A673 (cell line): ENCODE measurements around the gene DIDO1. TPM values are rescaled to one million over a fixed set of nuclear protein-coding genes. Genes with fewer than 3 reads are reported as not detected.
"Not testable (repeated sequence)": the region's sequence is repeated elsewhere in the genome, so short reads cannot be mapped to it uniquely, and the experiment has no call there.

Source experiments
- BruUV-seq: library from RNA; stranded (reverse); fragments of 400-500 nt; replicated peaks from 2 replicates; lab custom pipeline; 2021; lab: Mats Ljungman, UMichigan
- CTCF ChIA-PET: fragments of 300-600 bp; sonication (Branson Sonifier 250); formaldehyde crosslinking; loops from one replicate; lab custom pipeline; 2022; ENCODE audit warnings: antibody characterized with exemption; lab: Charles Lee
- POLR2A ChIA-PET: fragments of 300-600 bp; sonication (Branson Sonifier 250); formaldehyde crosslinking; loops from one replicate; lab custom pipeline; 2022; ENCODE audit warnings: antibody characterized with exemption; ENCODE audit not compliant: low non-redundant PET; lab: Charles Lee
- DNase-seq: peaks from one replicate; pipeline ENCODE4 v3.0.0-alpha.2; 2015; ENCODE audit warnings: low spot score
- H3K27ac ChIP-seq: fragments of 200-600 bp; sonication (generic); 2 replicates; pipeline ENCODE4 v1.5.1; 2016; ENCODE audit warnings: mixed run types, low read depth, mild to moderate bottlenecking, mixed read lengths, antibody characterized with exemption, low read length; ENCODE audit not compliant: poor library complexity, severe bottlenecking
- H3K27me3 ChIP-seq: fragments of 200-600 bp; sonication (generic); replicated peaks from 2 replicates; pipeline ENCODE4 v1.6.1; 2017; ENCODE audit warnings: mixed run types, low read depth, mild to moderate bottlenecking, mixed read lengths, antibody characterized with exemption, low read length; ENCODE audit not compliant: insufficient read depth, poor library complexity
- H3K36me3 ChIP-seq: fragments of 200-600 bp; sonication (generic); 2 replicates; pipeline ENCODE4 v1.6.1; 2016; ENCODE audit warnings: mixed run types, mild to moderate bottlenecking, mixed read lengths, antibody characterized with exemption, low read length; ENCODE audit not compliant: insufficient read depth, poor library complexity, severe bottlenecking
- H3K4me1 ChIP-seq: fragments of 200-600 bp; sonication (generic); 2 replicates; pipeline ENCODE4 v1.6.1; 2017; ENCODE audit warnings: mixed run types, mild to moderate bottlenecking, mixed read lengths, antibody characterized with exemption, low read length; ENCODE audit not compliant: insufficient read depth, poor library complexity, severe bottlenecking
- H3K4me3 ChIP-seq: fragments of 200-600 bp; sonication (generic); 2 replicates; pipeline ENCODE4 v1.5.1; 2016; ENCODE audit warnings: low read depth, mixed run types, mild to moderate bottlenecking, mixed read lengths, low read length; ENCODE audit not compliant: poor library complexity, severe bottlenecking
- H3K9me3 ChIP-seq: fragments of 200-600 bp; sonication (generic); 2 replicates; pipeline ENCODE4 v1.6.1; 2016; ENCODE audit warnings: mixed run types, low read depth, mild to moderate bottlenecking, mixed read lengths, antibody characterized with exemption, low read length; ENCODE audit not compliant: poor library complexity, severe bottlenecking
- EZH2 ChIP-seq: fragments of 200-600 bp; sonication (generic); IDR thresholded peaks from 2 replicates; pipeline ENCODE4 v1.6.1; 2017; ENCODE audit warnings: borderline replicate concordance, low read depth, mild to moderate bottlenecking, mixed read lengths, antibody characterized with exemption, low read length; ENCODE audit not compliant: poor library complexity, severe bottlenecking
- intact Hi-C: fragments of 100-400 bp; cut with micrococcal nuclease; formaldehyde crosslinking; loops from one replicate; pipeline ENCODE4 v1.10.0; 2022; ENCODE audit not compliant: unreplicated experiment
- total RNA-seq: library from RNA; stranded (reverse); gene quantifications from 2 replicates; pipeline ENCODE4 v1.2.3, GENCODE V29; 2021
- TF ChIP-seq, protein P1 (sequence below): fragments of 300-800, 200-600 bp; sonication (generic); conservative IDR thresholded peaks from 2 replicates; pipeline ENCODE4 v1.5.1; 2017; ENCODE audit warnings: low read depth, mild to moderate bottlenecking, antibody characterized with exemption, low read length, moderate library complexity, mixed read lengths

Gene DIDO1
- total RNA-seq, 1 experiment from 2014 or later = 64.4 TPM

DNA sequence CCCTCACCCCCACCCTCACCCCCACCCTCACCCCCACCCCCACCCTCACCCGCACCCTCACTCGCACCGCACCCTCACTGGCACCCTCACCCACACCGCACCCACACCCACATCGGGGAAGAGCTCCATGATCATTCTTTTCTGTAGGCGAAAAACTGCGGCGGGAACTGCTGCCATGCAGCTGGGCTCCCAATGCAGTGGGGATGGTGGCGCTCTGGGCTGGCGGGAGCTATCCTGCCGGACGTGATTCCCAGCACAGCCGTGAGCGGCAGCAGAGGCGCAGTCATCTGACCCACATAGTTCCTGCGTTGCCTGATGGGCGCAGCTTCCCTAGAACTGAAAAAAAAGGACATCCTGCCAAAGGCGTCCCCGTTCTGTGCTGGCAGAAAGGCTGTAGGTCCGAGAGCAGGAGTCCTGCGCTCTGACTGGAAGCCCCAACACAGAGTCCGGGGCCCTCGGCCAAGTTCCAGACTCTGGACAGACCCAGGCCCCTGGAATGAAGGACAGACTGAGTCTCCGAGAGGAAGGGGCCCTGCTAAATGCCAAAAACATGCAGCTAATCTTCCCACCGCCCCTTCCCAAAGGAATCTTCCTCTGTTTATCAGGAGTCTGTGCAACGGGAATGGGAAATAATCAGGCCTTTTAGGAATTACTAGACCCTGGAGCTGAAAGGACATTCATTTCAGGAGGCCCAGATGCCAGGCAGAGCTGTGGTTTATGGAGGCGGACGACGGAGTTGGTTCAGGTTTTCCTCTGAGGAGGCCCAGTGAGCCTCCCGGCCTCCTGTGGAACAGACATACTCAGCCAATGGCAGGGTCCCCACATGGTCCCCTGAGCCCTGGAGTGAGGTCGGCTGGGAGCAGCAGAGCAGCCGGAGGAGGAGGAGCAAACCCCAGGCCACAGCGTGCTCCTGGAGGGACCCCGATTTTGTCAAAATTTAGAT is 50.6 kb downstream of the DIDO1 start:
- no TSS peak for BruUV-seq
- Histone ChIP-seq H3K9me3 (no peaks in the 10 kb centered on the region), H3K4me3 (no peak overlapping the region), H3K27me3 (no peaks in the 10 kb centered on the region), H3K27ac (peak overlapping the region; percentile 64), H3K36me3 (peaks cover 3% of the 10 kb centered on the region), H3K4me1 (peaks cover 5% of the 10 kb centered on the region)
- TF ChIP-seq, protein P1, sequence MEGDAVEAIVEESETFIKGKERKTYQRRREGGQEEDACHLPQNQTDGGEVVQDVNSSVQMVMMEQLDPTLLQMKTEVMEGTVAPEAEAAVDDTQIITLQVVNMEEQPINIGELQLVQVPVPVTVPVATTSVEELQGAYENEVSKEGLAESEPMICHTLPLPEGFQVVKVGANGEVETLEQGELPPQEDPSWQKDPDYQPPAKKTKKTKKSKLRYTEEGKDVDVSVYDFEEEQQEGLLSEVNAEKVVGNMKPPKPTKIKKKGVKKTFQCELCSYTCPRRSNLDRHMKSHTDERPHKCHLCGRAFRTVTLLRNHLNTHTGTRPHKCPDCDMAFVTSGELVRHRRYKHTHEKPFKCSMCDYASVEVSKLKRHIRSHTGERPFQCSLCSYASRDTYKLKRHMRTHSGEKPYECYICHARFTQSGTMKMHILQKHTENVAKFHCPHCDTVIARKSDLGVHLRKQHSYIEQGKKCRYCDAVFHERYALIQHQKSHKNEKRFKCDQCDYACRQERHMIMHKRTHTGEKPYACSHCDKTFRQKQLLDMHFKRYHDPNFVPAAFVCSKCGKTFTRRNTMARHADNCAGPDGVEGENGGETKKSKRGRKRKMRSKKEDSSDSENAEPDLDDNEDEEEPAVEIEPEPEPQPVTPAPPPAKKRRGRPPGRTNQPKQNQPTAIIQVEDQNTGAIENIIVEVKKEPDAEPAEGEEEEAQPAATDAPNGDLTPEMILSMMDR = peak; percentile 63
- no peak for TF ChIP-seq EZH2
- peak; percentile 91 for DNase-seq
- intact Hi-C loops = loop anchor here (10.0 kb wide), 1 partner anchor 129 kb away; the partner anchor contains the start of gene BHLHE23
- CTCF ChIA-PET = interaction anchor here (0.6 to 1.3 kb wide), 6 partner anchors 12 to 125 kb away, joined by 3 to 5 read pairs (median 3); no protein-coding TSS in a partner anchor
- POLR2A ChIA-PET = interaction anchor here (0.7 kb wide), 2 partner anchors 41 to 1187 kb away, joined by 3 to 5 read pairs; no protein-coding TSS in a partner anchor

DNA sequence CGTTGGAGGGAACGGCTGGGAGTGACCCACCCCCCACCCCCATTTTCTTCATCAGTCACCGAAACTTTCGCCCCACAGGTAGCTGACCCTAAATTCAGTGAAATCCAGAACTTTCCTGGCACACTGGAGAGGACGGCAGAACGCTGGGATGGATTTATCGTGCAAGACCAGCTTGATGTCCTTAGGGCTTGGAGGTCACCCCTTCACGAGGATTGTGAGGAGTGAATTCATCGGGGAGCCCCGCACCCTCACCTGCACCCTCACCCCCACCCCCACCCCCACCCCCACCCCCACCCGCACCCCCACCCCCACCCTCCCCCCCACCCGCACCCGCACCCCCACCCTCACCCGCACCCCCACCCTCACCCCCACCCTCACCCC is 51.4 kb downstream of the DIDO1 start:
- DNase-seq = no peak
- CTCF ChIA-PET = interaction anchor here (0.6 to 1.3 kb wide), 5 partner anchors 13 to 125 kb away, joined by 3 read pairs; no protein-coding TSS in a partner anchor
- intact Hi-C loops = loop anchor here (10.0 kb wide), 1 partner anchor 130 kb away; the partner anchor contains the start of gene BHLHE23

DNA sequence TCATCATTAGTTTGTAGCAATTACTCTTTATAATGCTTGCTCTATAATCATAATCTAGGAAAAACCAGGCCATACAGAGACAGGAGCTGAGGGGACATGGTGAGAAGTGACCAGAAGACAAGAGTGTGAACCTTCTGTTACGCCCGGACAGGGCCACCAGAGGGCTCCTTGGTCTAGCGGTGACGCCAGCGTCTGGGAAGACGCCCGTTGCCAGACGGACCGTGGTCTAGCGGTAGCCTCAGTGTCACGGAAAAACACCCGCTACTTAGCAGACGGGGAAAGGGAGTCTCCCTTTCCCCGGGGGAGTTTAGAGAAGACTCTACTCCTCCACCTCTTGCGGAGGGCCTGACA is 52.6 kb downstream of the DIDO1 start:
- H3K27ac ChIP-seq, H3K36me3 ChIP-seq, H3K9me3 ChIP-seq, POLR2A ChIA-PET, H3K4me1 ChIP-seq, DNase-seq, H3K27me3 ChIP-seq, H3K4me3 ChIP-seq, BruUV-seq: not testable (repeated sequence)
- TF ChIP-seq, protein P1 = peak; percentile 39; the same call in 1 of the 2 replicates
- intact Hi-C loops = loop anchor here (10.0 kb wide), 1 partner anchor 131 kb away; the partner anchor contains the start of gene BHLHE23
- CTCF ChIA-PET = interaction anchor here (0.6 kb wide), 1 partner anchor 240 kb away, joined by 3 read pairs; no protein-coding TSS in a partner anchor

More for the DNA sequence above, 51.4 kb downstream of the DIDO1 start:
- no TSS peak for BruUV-seq
- H3K4me1 ChIP-seq = peaks cover 5% of the 10 kb centered on the region
- H3K36me3 ChIP-seq = peaks cover 3% of the 10 kb centered on the region
- no peak overlapping the region for H3K27ac ChIP-seq
- no peaks in the 10 kb centered on the region for H3K27me3 ChIP-seq
- POLR2A ChIA-PET = interaction anchor here (0.7 kb wide), 1 partner anchor 40 kb away, joined by 3 read pairs; no protein-coding TSS in a partner anchor
- no peaks in the 10 kb centered on the region for H3K9me3 ChIP-seq
- TF ChIP-seq EZH2 = no peak
- TF ChIP-seq, protein P1 = no peak
- no peak overlapping the region for H3K4me3 ChIP-seq
